Thyroid gland (tissue), 4 donors: ENCODE data around the gene EML3. TPM values are rescaled to one million over a fixed set of nuclear protein-coding genes. Genes with fewer than 3 reads are reported as not detected.
A peak's percentile ranks its signal among the peaks of the same experiment; 100 is the strongest.

ENCODE experiments used
- DNase-seq, 2 donors: peaks; one replicate each; pipeline ENCODE4 v3.0.0-alpha.2; 2019
- H3K27ac ChIP-seq, 3 donors: fragments of 200-600 bp; sonication (generic); 1 replicate in 2 of 3; 2 replicates in 1 of 3; pipeline ENCODE4 v1.5.1; 2016 to 2019; ENCODE audit warnings: mild to moderate bottlenecking in 1 of 3, moderate library complexity in 1 of 3
- H3K27me3 ChIP-seq: fragments of 200-600 bp; sonication (generic); one replicate; pipeline ENCODE4 v1.5.1; 2019
- H3K36me3 ChIP-seq, 2 donors: fragments of 200-600 bp; sonication (generic); one replicate each; pipeline ENCODE4 v1.5.1; 2016 to 2019
- H3K4me1 ChIP-seq, 2 donors: fragments of 200-600 bp; sonication (generic); one replicate each; pipeline ENCODE4 v1.5.1; 2017 to 2019
- H3K4me3 ChIP-seq, 3 donors: fragments of 200-600 bp; sonication (generic); replicated peaks in 1 of 3; 1 replicate in 2 of 3; 2 replicates in 1 of 3; pipeline ENCODE4 v1.5.1; 2016; ENCODE audit warnings: mild to moderate bottlenecking in 1 of 3
- H3K9me3 ChIP-seq: fragments of 200-600 bp; sonication (generic); one replicate; pipeline ENCODE4 v1.5.1; 2017
- CTCF ChIP-seq, 6 experiments: fragments of 200-600 bp in 3 of 6; fragments of 450-650 bp in 3 of 6; sonication (generic) in 3 of 6; IDR thresholded peaks; one replicate each; pipeline ENCODE4 v1.5.1; 2016 to 2019; ENCODE audit warnings: antibody characterized with exemption in 6 of 6, mild to moderate bottlenecking in 2 of 6, inconsistent platforms in 1 of 6, moderate library complexity in 1 of 6
- POLR2A ChIP-seq, 2 donors: fragments of 450-650 bp; IDR thresholded peaks; one replicate each; pipeline ENCODE4 v1.6.1; 2017; ENCODE audit warnings: antibody characterized with exemption in 2 of 2, mild to moderate bottlenecking in 2 of 2, moderate library complexity in 1 of 2
- WGBS, 2 donors: methylation state at CpG; one replicate each; pipeline ENCODE4 v1.1.5; 2017; 5-methylcytosine and 5-hydroxymethylcytosine counted together
- intact Hi-C: fragments of 100-400 bp; cut with DNase I; formaldehyde crosslinking; loops from one replicate; pipeline ENCODE4 v1.15.1; 2023
- total RNA-seq, 4 donors: library from RNA; depleted of rRNA; stranded (reverse); fragments of >200 nt; gene quantifications; one replicate each; pipeline ENCODE4 v1.2.3, GENCODE V29; 2016

The EML3 gene
- total RNA-seq, 4 donors from 2014 or later, result 28.3 to 58.0 (median 46.6) TPM

- Histone ChIP-seq H3K9me3 (no peaks in the 10 kb centered on the region), H3K4me3 (no peak overlapping the region), H3K36me3 (peaks cover 27 to 37% of the 10 kb centered on the region in 2 donors), H3K27ac (no peak overlapping the region), H3K4me1 (peaks cover 0 to 4% of the 10 kb centered on the region in 2 donors), H3K27me3 (no peaks in the 10 kb centered on the region)
- 94% methylated on average over 16 to 18 of the region's 18 CpGs for WGBS, 2 donors
- intact Hi-C loops, result no loop called here
- no peak for DNase-seq
- no peak for TF ChIP-seq CTCF (IDR thresholded peaks at IDR 0.05)
- no peak for TF ChIP-seq POLR2A (IDR thresholded peaks at IDR 0.05)
These were observed 31.4 kb downstream of the EML3 start for GRCh38 chr11:62580959-62581715.

GRCh38 chr11:62579252-62579651 is 33.3 kb downstream of the EML3 start:
- no peak for TF ChIP-seq POLR2A (IDR thresholded peaks at IDR 0.05)
- TF ChIP-seq CTCF (IDR thresholded peaks at IDR 0.05), result no peak
- WGBS, 2 donors, result 91 to 93% methylated on average over 2 of the region's 2 CpGs
- H3K27ac ChIP-seq, result no peak overlapping the region

GRCh38 chr11:62578541-62578940 is 34.0 kb downstream of the EML3 start:
- Histone ChIP-seq H3K27me3 (no peaks in the 10 kb centered on the region), H3K36me3 (peaks cover 24 to 29% of the 10 kb centered on the region in 2 donors), H3K4me3 (no peak overlapping the region), H3K27ac (peak overlapping the region in 1 of 3 donors; percentile 73), H3K4me1 (peaks cover 5 to 19% of the 10 kb centered on the region in 2 donors), H3K9me3 (no peaks in the 10 kb centered on the region)
- DNase-seq, result no peak
- intact Hi-C loops, result no loop called here
- 96 to 97% methylated on average over 11 of the region's 11 CpGs for WGBS, 2 donors
- no peak for TF ChIP-seq POLR2A (IDR thresholded peaks at IDR 0.05)
- TF ChIP-seq CTCF (IDR thresholded peaks at IDR 0.05), result no peak

More at GRCh38 chr11:62579252-62579651, 33.3 kb downstream of the EML3 start:
- no peaks in the 10 kb centered on the region for H3K9me3 ChIP-seq
- peaks cover 5 to 19% of the 10 kb centered on the region in 2 donors for H3K4me1 ChIP-seq
- intact Hi-C loops, result no loop called here
- no peak overlapping the region for H3K4me3 ChIP-seq
- no peaks in the 10 kb centered on the region for H3K27me3 ChIP-seq
- DNase-seq, result no peak
- peaks cover 24 to 29% of the 10 kb centered on the region in 2 donors for H3K36me3 ChIP-seq

GRCh38 chr11:62577046-62577714 is 35.4 kb downstream of the EML3 start:
- intact Hi-C loops, result no loop called here
- Histone ChIP-seq H3K9me3 (no peaks in the 10 kb centered on the region), H3K27me3 (no peaks in the 10 kb centered on the region), H3K4me3 (no peak overlapping the region), H3K36me3 (peaks cover 24 to 29% of the 10 kb centered on the region in 2 donors), H3K27ac (peak overlapping the region; percentile 31 to 100 (median 94)), H3K4me1 (peaks cover 11 to 25% of the 10 kb centered on the region in 2 donors)
- TF ChIP-seq POLR2A (IDR thresholded peaks at IDR 0.05) (no peak), CTCF (IDR thresholded peaks at IDR 0.05) (no peak)
- DNase-seq, result no peak
- WGBS, 2 donors, result 65 to 87% methylated on average over 6 to 10 of the region's 12 CpGs

- TF ChIP-seq POLR2A (IDR thresholded peaks at IDR 0.05) (no peak), CTCF (IDR thresholded peaks at IDR 0.05) (no peak)
- DNase-seq, result no peak
- no peaks in the 10 kb centered on the region for H3K9me3 ChIP-seq
- no peaks in the 10 kb centered on the region for H3K27me3 ChIP-seq
- H3K4me1 ChIP-seq, result peaks cover 11 to 29% of the 10 kb centered on the region in 2 donors
- intact Hi-C loops, result no loop called here
- 79 to 88% methylated on average over 13 to 14 of the region's 14 CpGs for WGBS, 2 donors
- peaks cover 22 to 29% of the 10 kb centered on the region in 2 donors for H3K36me3 ChIP-seq
- H3K27ac ChIP-seq, result peak overlapping the region in 2 of 3 donors; percentile 94 to 100
- H3K4me3 ChIP-seq, result no peak overlapping the region
These were observed 36.7 kb downstream of the EML3 start for GRCh38 chr11:62575837-62576236.
